Hepatocyte (in vitro differentiated cells): ENCODE results near the gene CEACAM7. TPM values are rescaled to one million over a fixed set of nuclear protein-coding genes. Genes with fewer than 3 reads are reported as not detected.

ENCODE experiments used
- DNase-seq: peaks from one replicate; pipeline ENCODE4 v3.0.0-alpha.2; 2016; ENCODE audit warnings: low spot score
- H2AFZ ChIP-seq: fragments of 200-600 bp; sonication (generic); 2 replicates; pipeline ENCODE4 v1.6.0; 2016; ENCODE audit warnings: antibody characterized with exemption, mild to moderate bottlenecking
- H3K27ac ChIP-seq: fragments of 200-600 bp; sonication (generic); 2 replicates; pipeline ENCODE4 v1.5.1; 2016; ENCODE audit warnings: mild to moderate bottlenecking
- H3K27me3 ChIP-seq: fragments of 200-600 bp; sonication (generic); 2 replicates; pipeline ENCODE4 v1.6.1; 2016
- H3K36me3 ChIP-seq: fragments of 200-600 bp; sonication (generic); replicated peaks from 2 replicates; pipeline ENCODE4 v1.5.1; 2016; ENCODE audit warnings: low read depth; ENCODE audit not compliant: insufficient read depth
- H3K4me1 ChIP-seq: fragments of 200-600 bp; sonication (generic); 2 replicates; pipeline ENCODE4 v1.5.1; 2016; ENCODE audit warnings: mild to moderate bottlenecking, moderate library complexity; ENCODE audit not compliant: insufficient read depth
- H3K4me2 ChIP-seq: fragments of 200-600 bp; sonication (generic); 2 replicates; pipeline ENCODE4 v1.6.0; 2016
- H3K4me3 ChIP-seq: fragments of 200-600 bp; sonication (generic); 2 replicates; pipeline ENCODE4 v1.5.1; 2016; ENCODE audit warnings: mild to moderate bottlenecking
- H3K79me2 ChIP-seq: fragments of 200-600 bp; sonication (generic); 2 replicates; pipeline ENCODE4 v1.6.0; 2017; ENCODE audit warnings: mild to moderate bottlenecking
- H3K9me2 ChIP-seq: fragments of 200-600 bp; sonication (generic); replicated peaks from 2 replicates; pipeline ENCODE4 v1.6.0; 2017; ENCODE audit warnings: mild to moderate bottlenecking; ENCODE audit not compliant: insufficient read depth
- H3K9me3 ChIP-seq: fragments of 200-600 bp; sonication (generic); 2 replicates; pipeline ENCODE4 v1.5.1; 2016; ENCODE audit warnings: low read depth, mild to moderate bottlenecking
- H4K20me1 ChIP-seq: fragments of 200-600 bp; sonication (generic); 2 replicates; pipeline ENCODE4 v1.6.0; 2016; ENCODE audit warnings: mild to moderate bottlenecking; ENCODE audit not compliant: insufficient read depth, poor library complexity, severe bottlenecking
- EZH2 ChIP-seq: fragments of 200-600 bp; sonication (generic); IDR thresholded peaks from 2 replicates; pipeline ENCODE4 v1.6.1; 2016; ENCODE audit warnings: antibody characterized with exemption, mild to moderate bottlenecking, borderline replicate concordance
- EZH2phosphoT487 ChIP-seq: fragments of 200-600 bp; sonication (generic); IDR thresholded peaks from one replicate; pipeline ENCODE4 v1.6.1; 2018; ENCODE audit warnings: antibody characterized with exemption, mild to moderate bottlenecking, low read depth, moderate library complexity; ENCODE audit not compliant: unreplicated experiment, severe bottlenecking
- WGBS: methylation state at CpG from one replicate; pipeline ENCODE4 v1.1.6; 2016; ENCODE audit warnings: low lambda C conversion rate; ENCODE audit errors: missing lambda C conversion rate; 5-methylcytosine and 5-hydroxymethylcytosine counted together
- polyA plus RNA-seq: library from polyadenylated mRNA; unstranded; fragments of >200 nt; fragmentation: Nextera tagmentation; extraction: Ambion mirVana; gene quantifications from 2 replicates; pipeline ENCODE4 v1.2.1, GENCODE V29; 2016
- total RNA-seq: library from RNA; depleted of rRNA; stranded (reverse); fragments of >200 nt; gene quantifications from 2 replicates; pipeline ENCODE4 v1.2.3, GENCODE V29; 2014
- TF ChIP-seq, protein P1 (sequence below): fragments of 200-600 bp; sonication (generic); IDR thresholded peaks from 2 replicates; pipeline ENCODE4 v1.5.1; 2016; ENCODE audit warnings: antibody characterized with exemption, mild to moderate bottlenecking; ENCODE audit not compliant: poor library complexity

CEACAM7 gene
- total and polyA plus RNA-seq, 2 experiments from 2014 or later = 2.7 TPM; not detected in 1

DNA sequence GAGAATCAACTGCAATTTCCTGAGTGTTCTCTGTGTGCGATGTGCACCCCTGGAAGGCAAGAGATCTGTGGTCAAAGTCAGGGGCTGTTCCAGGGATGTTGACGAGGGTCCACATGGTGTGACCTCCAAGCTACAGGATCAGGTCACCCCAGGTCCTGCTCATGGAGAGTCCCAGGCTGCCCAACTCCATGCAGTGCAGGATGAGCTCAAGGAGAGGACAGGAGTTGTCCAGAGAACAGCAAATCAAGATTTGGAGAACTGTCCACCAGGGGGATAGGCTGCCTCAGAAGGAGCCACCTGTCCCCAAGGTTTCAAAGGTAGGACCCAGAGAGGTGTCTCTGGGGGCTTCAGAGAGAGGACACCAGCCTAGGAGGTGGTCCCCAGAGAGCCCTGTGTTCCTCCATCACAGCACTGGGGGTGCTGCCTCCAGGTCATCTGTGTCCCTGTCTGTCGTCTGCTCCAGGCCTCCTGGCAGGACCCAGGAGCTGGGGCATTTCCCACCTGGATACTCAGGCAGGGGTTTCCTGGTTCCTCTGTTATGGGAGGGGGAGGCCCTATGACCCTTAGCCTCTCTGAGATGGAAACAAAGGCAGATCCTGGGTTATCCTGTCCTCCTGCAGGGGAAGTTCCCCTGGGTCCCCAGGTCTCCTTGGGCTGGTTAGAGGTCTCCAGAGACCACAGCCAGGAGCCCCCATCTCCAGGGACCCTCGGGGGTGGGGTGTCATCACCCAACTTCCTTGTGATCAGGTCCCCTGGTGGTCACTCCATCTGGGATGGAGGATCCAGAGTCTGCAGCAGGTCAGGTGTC, 2.1 kb upstream of the CEACAM7 start:
- H2AFZ ChIP-seq = no peak overlapping the region
- H3K27ac ChIP-seq = no peak overlapping the region
- no peaks in the 10 kb centered on the region for H3K79me2 ChIP-seq
- TF ChIP-seq, protein P1, sequence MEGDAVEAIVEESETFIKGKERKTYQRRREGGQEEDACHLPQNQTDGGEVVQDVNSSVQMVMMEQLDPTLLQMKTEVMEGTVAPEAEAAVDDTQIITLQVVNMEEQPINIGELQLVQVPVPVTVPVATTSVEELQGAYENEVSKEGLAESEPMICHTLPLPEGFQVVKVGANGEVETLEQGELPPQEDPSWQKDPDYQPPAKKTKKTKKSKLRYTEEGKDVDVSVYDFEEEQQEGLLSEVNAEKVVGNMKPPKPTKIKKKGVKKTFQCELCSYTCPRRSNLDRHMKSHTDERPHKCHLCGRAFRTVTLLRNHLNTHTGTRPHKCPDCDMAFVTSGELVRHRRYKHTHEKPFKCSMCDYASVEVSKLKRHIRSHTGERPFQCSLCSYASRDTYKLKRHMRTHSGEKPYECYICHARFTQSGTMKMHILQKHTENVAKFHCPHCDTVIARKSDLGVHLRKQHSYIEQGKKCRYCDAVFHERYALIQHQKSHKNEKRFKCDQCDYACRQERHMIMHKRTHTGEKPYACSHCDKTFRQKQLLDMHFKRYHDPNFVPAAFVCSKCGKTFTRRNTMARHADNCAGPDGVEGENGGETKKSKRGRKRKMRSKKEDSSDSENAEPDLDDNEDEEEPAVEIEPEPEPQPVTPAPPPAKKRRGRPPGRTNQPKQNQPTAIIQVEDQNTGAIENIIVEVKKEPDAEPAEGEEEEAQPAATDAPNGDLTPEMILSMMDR = no peak
- TF ChIP-seq EZH2phosphoT487 (no peak), EZH2 (no peak)
- no peaks in the 10 kb centered on the region for H3K9me2 ChIP-seq
- no peaks in the 10 kb centered on the region for H4K20me1 ChIP-seq
- no peak overlapping the region for H3K4me2 ChIP-seq
- H3K36me3 ChIP-seq = no peaks in the 10 kb centered on the region
- H3K9me3 ChIP-seq = no peaks in the 10 kb centered on the region
- no peaks in the 10 kb centered on the region for H3K27me3 ChIP-seq
- 57% methylated on average over 4 of the region's 4 CpGs for WGBS
- no peaks in the 10 kb centered on the region for H3K4me1 ChIP-seq
- DNase-seq = no peak
- no peak overlapping the region for H3K4me3 ChIP-seq

DNA sequence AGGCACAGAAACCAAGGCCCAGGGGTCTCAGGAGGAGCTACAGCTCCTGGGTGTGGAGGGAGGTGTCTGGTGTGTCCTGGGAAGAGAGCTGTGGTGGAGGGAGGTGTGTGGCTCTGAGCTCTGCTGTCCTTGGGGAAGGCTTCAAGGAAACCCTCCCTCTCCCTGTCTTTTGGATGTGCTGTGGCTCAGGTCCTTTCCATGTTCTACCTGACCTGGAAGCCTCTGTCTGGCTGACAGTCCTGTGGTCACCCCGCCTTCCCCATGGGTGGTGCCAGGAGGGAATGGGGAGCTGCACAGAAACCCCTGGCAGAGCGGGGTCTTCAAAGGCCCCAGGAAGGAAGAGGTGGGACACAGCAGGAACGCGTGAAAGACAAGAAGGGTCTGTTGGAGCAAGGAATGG, 617 bp upstream of the CEACAM7 start:
- 67% methylated on average over 4 of the region's 4 CpGs for WGBS

DNA sequence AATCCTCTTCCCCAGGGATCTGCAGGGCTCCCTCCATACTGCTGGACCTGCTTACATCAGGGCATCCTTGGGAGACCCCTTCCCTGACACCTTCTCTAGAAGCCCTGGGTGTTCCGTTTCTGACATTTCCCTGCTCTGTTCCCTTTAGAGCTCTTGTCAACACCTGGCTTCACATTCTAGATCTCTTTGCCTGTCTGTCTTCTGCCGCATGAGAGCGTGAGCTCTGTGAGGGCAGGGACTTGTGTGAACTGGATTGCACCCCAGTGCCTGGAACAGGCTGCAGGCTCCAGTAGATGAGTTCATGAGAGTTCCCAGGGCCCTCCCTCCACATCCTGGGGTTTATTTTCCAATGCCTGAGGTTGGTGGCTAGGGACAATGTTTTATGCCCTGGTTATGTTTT, 651 bp downstream of the CEACAM7 start:
- no peaks in the 10 kb centered on the region for H3K9me3 ChIP-seq
- H3K27me3 ChIP-seq = no peaks in the 10 kb centered on the region
- H3K4me1 ChIP-seq = no peaks in the 10 kb centered on the region
- no peaks in the 10 kb centered on the region for H3K9me2 ChIP-seq
- H3K4me2 ChIP-seq = no peak overlapping the region
- no peaks in the 10 kb centered on the region for H4K20me1 ChIP-seq
- no peak overlapping the region for H3K4me3 ChIP-seq
- H3K36me3 ChIP-seq = no peaks in the 10 kb centered on the region
- no peaks in the 10 kb centered on the region for H3K79me2 ChIP-seq
- WGBS = 74% methylated on average over 3 of the region's 3 CpGs
- no peak overlapping the region for H2AFZ ChIP-seq
- TF ChIP-seq EZH2 (no peak), EZH2phosphoT487 (no peak)
- TF ChIP-seq, protein P1 = no peak
- H3K27ac ChIP-seq = no peak overlapping the region
- DNase-seq = no peak

More for the DNA sequence above, 617 bp upstream of the CEACAM7 start:
- Histone ChIP-seq H3K9me3 (no peaks in the 10 kb centered on the region), H2AFZ (no peak overlapping the region), H3K9me2 (no peaks in the 10 kb centered on the region), H3K27ac (no peak overlapping the region), H3K79me2 (no peaks in the 10 kb centered on the region), H3K4me2 (no peak overlapping the region), H3K4me3 (no peak overlapping the region), H3K36me3 (no peaks in the 10 kb centered on the region), H3K27me3 (no peaks in the 10 kb centered on the region), H3K4me1 (no peaks in the 10 kb centered on the region), H4K20me1 (no peaks in the 10 kb centered on the region)
- DNase-seq = no peak
- no peak for TF ChIP-seq EZH2
- TF ChIP-seq, protein P1 = no peak
- TF ChIP-seq EZH2phosphoT487 = no peak
